Right atrium auricular region (tissue), 2 donors: ENCODE results near the gene DLGAP4. TPM values are rescaled to one million over a fixed set of nuclear protein-coding genes. Genes with fewer than 3 reads are reported as not detected.

Experiments used
- DNase-seq: peaks from one replicate; pipeline ENCODE4 v3.0.0-alpha.2; 2019; ENCODE audit warnings: low spot score
- H3K27ac ChIP-seq, 2 donors: fragments of 200-600 bp; sonication (generic); 1 replicate in 1 of 2; 2 replicates in 1 of 2; pipeline ENCODE4 v1.5.1; 2016 to 2019
- H3K27me3 ChIP-seq, 2 donors: fragments of 200-600 bp; sonication (generic); one replicate each; pipeline versions ENCODE4 v1.5.1 to v1.6.0; 2017 to 2019
- H3K36me3 ChIP-seq: fragments of 200-600 bp; sonication (generic); one replicate; pipeline ENCODE4 v1.5.1; 2016
- H3K4me1 ChIP-seq, 2 donors: fragments of 200-600 bp; sonication (generic); one replicate each; pipeline versions ENCODE4 v1.5.1 to v1.6.0; 2017 to 2019
- H3K4me3 ChIP-seq, 2 donors: fragments of 200-600 bp; sonication (generic); 1 replicate in 1 of 2; 2 replicates in 1 of 2; pipeline ENCODE4 v1.5.1; 2017 to 2019; ENCODE audit warnings: mild to moderate bottlenecking in 1 of 2, moderate library complexity in 1 of 2
- H3K9me3 ChIP-seq, 2 donors: fragments of 200-600 bp; sonication (generic); one replicate each; pipeline ENCODE4 v1.5.1; 2019
- CTCF ChIP-seq, 2 donors: fragments of 200-600 bp; sonication (generic); IDR thresholded peaks; one replicate each; pipeline ENCODE4 v1.5.1; 2019; ENCODE audit warnings: antibody characterized with exemption in 2 of 2
- total RNA-seq, 2 donors: library from RNA; depleted of rRNA; stranded (reverse); fragments of >200 nt; gene quantifications; one replicate each; pipeline ENCODE4 v1.1.0, GENCODE V29; 2016

The DLGAP4 gene
- total RNA-seq, 2 donors from 2014 or later: 30.0 to 50.2 TPM

GRCh38 chr20:36274181-36274841 is 31.8 kb upstream of the DLGAP4 start:
- Histone ChIP-seq H3K27me3 (no peaks in the 10 kb centered on the region), H3K36me3 (no peaks in the 10 kb centered on the region), H3K4me1 (no peaks in the 10 kb centered on the region), H3K9me3 (no peaks in the 10 kb centered on the region), H3K4me3 (no peak overlapping the region), H3K27ac (no peak overlapping the region)
- no peak for TF ChIP-seq CTCF (IDR thresholded peaks at IDR 0.05)
- no peak for DNase-seq

GRCh38 chr20:36275011-36275410 is 31.1 kb upstream of the DLGAP4 start:
- Histone ChIP-seq H3K36me3 (no peaks in the 10 kb centered on the region), H3K4me3 (no peak overlapping the region), H3K9me3 (no peaks in the 10 kb centered on the region), H3K4me1 (no peaks in the 10 kb centered on the region), H3K27me3 (no peaks in the 10 kb centered on the region), H3K27ac (no peak overlapping the region)
- TF ChIP-seq CTCF (IDR thresholded peaks at IDR 0.05): no peak
- DNase-seq: no peak

GRCh38 chr20:36275441-36276189 is 30.5 kb upstream of the DLGAP4 start:
- H3K4me3 ChIP-seq: no peak overlapping the region

GRCh38 chr20:36277546-36277945 is 28.6 kb upstream of the DLGAP4 start:
- DNase-seq: no peak
- Histone ChIP-seq H3K27me3 (no peaks in the 10 kb centered on the region), H3K36me3 (no peaks in the 10 kb centered on the region), H3K4me3 (no peak overlapping the region), H3K9me3 (no peaks in the 10 kb centered on the region), H3K27ac (no peak overlapping the region), H3K4me1 (no peaks in the 10 kb centered on the region)
- no peak for TF ChIP-seq CTCF (IDR thresholded peaks at IDR 0.05)

More at GRCh38 chr20:36275441-36276189, 30.5 kb upstream of the DLGAP4 start:
- TF ChIP-seq CTCF (IDR thresholded peaks at IDR 0.05): no peak
- H3K36me3 ChIP-seq: no peaks in the 10 kb centered on the region
- H3K9me3 ChIP-seq: no peaks in the 10 kb centered on the region
- no peaks in the 10 kb centered on the region for H3K4me1 ChIP-seq
- H3K27ac ChIP-seq: no peak overlapping the region
- DNase-seq: no peak
- H3K27me3 ChIP-seq: no peaks in the 10 kb centered on the region

- no peak for DNase-seq
- Histone ChIP-seq H3K9me3 (no peaks in the 10 kb centered on the region), H3K27ac (no peak overlapping the region), H3K36me3 (no peaks in the 10 kb centered on the region), H3K4me1 (no peaks in the 10 kb centered on the region), H3K4me3 (no peak overlapping the region), H3K27me3 (no peaks in the 10 kb centered on the region)
- no peak for TF ChIP-seq CTCF (IDR thresholded peaks at IDR 0.05)
Measured at GRCh38 chr20:36279362-36279761, 26.8 kb upstream of the DLGAP4 start.
